GM23338 (cell line): Measurements from ENCODE around the gene FASTK.

Experiments
- CTCF ChIP-seq, 2 experiments: fragments of 200-600 bp in 1 of 2; sonication (generic) in 1 of 2; conservative IDR thresholded peaks; 2 replicates each; pipeline versions ENCODE4 v1.5.1 to v1.6.1; 2016 to 2017; ENCODE audit warnings: antibody characterized with exemption in 2 of 2, low read depth in 2 of 2, mild to moderate bottlenecking in 2 of 2, moderate library complexity in 1 of 2
- EZH2 ChIP-seq: fragments of 200-600 bp; sonication (generic); IDR thresholded peaks from one replicate; pipeline ENCODE4 v1.8.0; 2017; ENCODE audit warnings: antibody characterized with exemption, mild to moderate bottlenecking, low read depth; ENCODE audit not compliant: unreplicated experiment
- EZH2phosphoT487 ChIP-seq: fragments of 200-600 bp; sonication (generic); IDR thresholded peaks from one replicate; pipeline ENCODE4 v1.8.1; 2018; ENCODE audit warnings: antibody characterized with exemption; ENCODE audit not compliant: unreplicated experiment
- JUNB ChIP-seq: IDR thresholded peaks from one replicate; pipeline ENCODE4 v1.6.1; 2016; ENCODE audit warnings: antibody characterized with exemption; ENCODE audit not compliant: unreplicated experiment
- POLR2AphosphoS5 ChIP-seq: IDR thresholded peaks from 2 replicates; pipeline ENCODE4 v1.6.1; 2016; ENCODE audit warnings: antibody characterized with exemption, low read depth
- REST ChIP-seq: IDR thresholded peaks from one replicate; pipeline ENCODE4 v1.6.1; 2018; ENCODE audit warnings: antibody characterized with exemption; ENCODE audit not compliant: unreplicated experiment

GRCh38 chr7:151064993-151065392 is 15.6 kb downstream of the FASTK start:
- no peak for TF ChIP-seq POLR2AphosphoS5
- no peak for TF ChIP-seq EZH2phosphoT487
- no peak for TF ChIP-seq CTCF (conservative IDR thresholded peaks at IDR 0.05; ENCODE audit: low read depth in 2 of 2)
- no peak for TF ChIP-seq EZH2
- TF ChIP-seq REST: no peak
- TF ChIP-seq JUNB: no peak
